ENCODE data around the gene MRPL10. TPM values are rescaled to one million over a fixed set of nuclear protein-coding genes. Genes with fewer than 3 reads are reported as not detected.

The MRPL10 gene
- total RNA-seq, 1 donor from 2014 or later, result 36.4 TPM

DNA sequence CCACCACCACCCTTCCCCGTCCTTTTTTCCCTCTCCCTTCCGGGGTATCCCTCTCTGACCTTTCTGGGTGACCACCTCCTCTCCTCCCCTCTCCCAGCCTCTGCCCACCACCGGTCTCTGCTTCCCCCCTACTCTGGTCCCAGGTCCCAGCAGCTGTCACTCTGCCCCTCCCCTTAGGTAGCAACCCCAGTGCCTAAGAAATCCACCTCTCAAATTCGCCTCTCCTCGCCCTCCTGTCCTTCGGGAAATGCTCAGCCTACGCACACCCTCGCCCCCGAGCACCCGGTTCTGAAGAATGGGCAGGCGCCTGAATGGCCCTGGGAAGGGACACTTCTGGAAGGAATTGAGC is 20.4 kb upstream of the MRPL10 start:
- intact Hi-C loops (cut with micrococcal nuclease), result loop anchor here (1.0 kb wide), 1 partner anchor 8 kb away; no protein-coding TSS in a partner anchor
- ATAC-seq (ENCODE audit: low read depth) (no peak), DNase-seq (no peak)
- ChIA-PET CTCF (no interaction called here), POLR2A (interaction anchor here (1.4 to 2.4 kb wide), 2 partner anchors 21 to 43 kb away, joined by 5 to 16 read pairs; partner anchors contain the start of genes LRRC46, MRPL10 and SP2)
- Mint-ChIP-seq H3K27me3 (peaks cover 79% of the 10 kb centered on the region), H3K9me3 (no peaks in the 10 kb centered on the region), H3K27ac (no peak overlapping the region), H3K36me3 (ENCODE audit: low read depth) (no peaks in the 10 kb centered on the region), H3K4me1 (peaks cover 25% of the 10 kb centered on the region), H3K4me3 (peak overlapping the region; percentile 61)
- TF ChIP-seq, protein P1, sequence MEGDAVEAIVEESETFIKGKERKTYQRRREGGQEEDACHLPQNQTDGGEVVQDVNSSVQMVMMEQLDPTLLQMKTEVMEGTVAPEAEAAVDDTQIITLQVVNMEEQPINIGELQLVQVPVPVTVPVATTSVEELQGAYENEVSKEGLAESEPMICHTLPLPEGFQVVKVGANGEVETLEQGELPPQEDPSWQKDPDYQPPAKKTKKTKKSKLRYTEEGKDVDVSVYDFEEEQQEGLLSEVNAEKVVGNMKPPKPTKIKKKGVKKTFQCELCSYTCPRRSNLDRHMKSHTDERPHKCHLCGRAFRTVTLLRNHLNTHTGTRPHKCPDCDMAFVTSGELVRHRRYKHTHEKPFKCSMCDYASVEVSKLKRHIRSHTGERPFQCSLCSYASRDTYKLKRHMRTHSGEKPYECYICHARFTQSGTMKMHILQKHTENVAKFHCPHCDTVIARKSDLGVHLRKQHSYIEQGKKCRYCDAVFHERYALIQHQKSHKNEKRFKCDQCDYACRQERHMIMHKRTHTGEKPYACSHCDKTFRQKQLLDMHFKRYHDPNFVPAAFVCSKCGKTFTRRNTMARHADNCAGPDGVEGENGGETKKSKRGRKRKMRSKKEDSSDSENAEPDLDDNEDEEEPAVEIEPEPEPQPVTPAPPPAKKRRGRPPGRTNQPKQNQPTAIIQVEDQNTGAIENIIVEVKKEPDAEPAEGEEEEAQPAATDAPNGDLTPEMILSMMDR (IDR thresholded peaks at IDR 0.05), result no peak

DNA sequence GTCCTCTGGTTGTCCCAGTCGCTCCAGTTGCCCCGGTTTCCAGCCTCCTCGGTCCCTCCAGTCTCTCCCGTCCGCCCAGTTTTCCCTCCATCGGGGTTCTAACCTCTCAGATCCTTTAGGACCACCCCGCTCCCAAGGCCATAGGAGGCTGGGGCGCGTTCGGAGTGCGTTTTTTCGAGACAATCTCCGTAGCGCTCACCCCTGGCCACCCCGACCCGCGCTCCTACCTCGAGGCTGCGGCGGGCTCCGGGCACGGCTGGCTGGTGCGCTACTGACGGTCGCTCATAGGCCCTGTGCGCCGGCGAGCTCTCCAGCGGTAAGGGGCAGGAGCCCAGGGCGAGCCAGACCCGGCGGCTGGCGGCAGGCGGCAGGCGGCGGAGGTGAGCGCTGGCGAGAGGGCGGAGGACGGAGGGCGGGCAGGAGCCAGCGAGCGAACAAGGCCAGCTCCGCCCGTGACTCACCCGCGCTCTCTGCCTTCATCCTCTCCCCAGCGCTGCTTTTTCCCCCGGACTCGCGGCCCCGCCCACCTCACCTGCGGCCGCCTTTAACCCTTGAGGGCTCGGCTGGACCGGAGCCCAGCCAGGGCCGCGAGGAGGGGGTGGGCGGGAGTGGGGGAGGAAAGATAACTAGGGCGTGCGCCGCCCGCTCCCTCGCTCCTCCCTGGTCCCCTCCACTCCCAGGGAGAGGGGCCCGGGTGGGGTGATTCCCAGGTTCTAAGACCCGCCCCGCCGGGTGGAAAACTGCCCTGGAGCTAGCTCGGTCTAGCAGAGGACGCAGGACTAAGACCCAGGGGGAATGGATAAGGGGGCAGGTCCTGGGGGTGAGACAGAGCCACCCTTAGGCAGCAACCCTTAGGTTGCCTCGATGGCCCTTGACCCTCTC is 19.6 kb upstream of the MRPL10 start, which contains the start of gene SP6:
Gene SP6, minus strand, starts transcription at position 472 of the 882 bp plus-strand sequence. CDS start 2,734 bp downstream, outside the sequence.
- TF ChIP-seq, protein P1 (IDR thresholded peaks at IDR 0.05), result no peak
- peaks cover 73% of the 10 kb centered on the region for H3K27me3 Mint-ChIP-seq
- ATAC-seq (ENCODE audit: low read depth), result peak; percentile 89
- no peak within 1 kb of the TSS for H3K27ac Mint-ChIP-seq
- no peaks in the 10 kb centered on the region for H3K9me3 Mint-ChIP-seq
- CTCF ChIA-PET, result interaction anchor here (1.1 to 1.9 kb wide), 2 partner anchors 10 to 39 kb away, joined by 4 to 6 read pairs; partner anchors contain the start of gene SCRN2
- peaks cover 25% of the 10 kb centered on the region for H3K4me1 Mint-ChIP-seq
- POLR2A ChIA-PET, result interaction anchor here (0.7 to 2.4 kb wide), 3 partner anchors 20 to 199 kb away, joined by 5 to 16 read pairs (median 6); partner anchors contain the start of genes LRRC46, MRPL10 and SP2
- intact Hi-C loops (cut with micrococcal nuclease), result loop anchor here (1.0 kb wide), 1 partner anchor 8 kb away; no protein-coding TSS in a partner anchor
- H3K4me3 Mint-ChIP-seq, result peak within 1 kb of the TSS; percentile 61
- peak; percentile 51 for DNase-seq
- H3K36me3 Mint-ChIP-seq (ENCODE audit: low read depth), result no peaks in the 10 kb centered on the region

DNA sequence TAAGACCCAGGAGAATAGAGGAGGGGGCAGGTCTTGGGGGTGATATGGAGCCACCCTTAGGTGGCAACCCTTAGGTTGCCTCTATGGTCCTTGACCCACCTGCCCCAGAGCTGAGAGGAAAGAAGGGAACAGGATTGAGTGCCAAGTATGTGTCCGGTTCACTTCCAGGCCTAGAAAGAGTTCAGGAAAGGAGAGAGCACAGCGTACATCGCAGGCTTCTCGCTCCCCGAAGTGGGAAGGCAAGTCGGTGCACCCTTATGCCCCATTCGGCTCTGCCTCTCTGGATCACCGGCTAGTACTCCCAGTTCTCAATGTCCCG is 19.0 kb upstream of the MRPL10 start:
- Mint-ChIP-seq H3K27me3 (peaks cover 69% of the 10 kb centered on the region), H3K27ac (no peak overlapping the region), H3K36me3 (ENCODE audit: low read depth) (no peaks in the 10 kb centered on the region), H3K4me1 (peaks cover 25% of the 10 kb centered on the region), H3K9me3 (no peaks in the 10 kb centered on the region), H3K4me3 (peak overlapping the region; percentile 50)
- TF ChIP-seq, protein P1 (IDR thresholded peaks at IDR 0.05), result no peak
- DNase-seq, result no peak
- ChIA-PET CTCF (interaction anchor here (1.1 to 3.9 kb wide), 3 partner anchors 9 to 39 kb away, joined by 4 to 29 read pairs (median 6); partner anchors contain the start of gene SCRN2), POLR2A (interaction anchor here (2.2 to 2.4 kb wide), 2 partner anchors 19 to 45 kb away, joined by 6 to 16 read pairs; partner anchors contain the start of genes LRRC46, MRPL10 and SP2)
- ATAC-seq (ENCODE audit: low read depth), result no peak
- intact Hi-C loops (cut with micrococcal nuclease), result no loop called here

DNA sequence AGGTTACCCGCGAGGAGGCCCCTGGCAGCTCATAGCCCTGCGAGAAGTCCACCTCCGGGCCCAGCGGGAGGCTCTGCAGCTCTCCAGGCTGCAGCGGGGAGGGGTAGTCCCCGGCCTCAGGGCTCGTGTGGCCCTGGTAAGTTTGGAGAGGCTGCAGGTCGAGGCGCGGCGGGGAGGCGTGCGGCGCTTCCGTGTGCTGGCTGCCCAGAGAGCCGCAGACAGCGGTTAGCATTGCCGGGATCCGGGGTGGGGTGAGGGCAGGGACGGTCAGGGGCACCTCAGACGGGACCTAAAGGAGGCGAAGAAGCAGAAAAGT is 16.8 kb upstream of the MRPL10 start:
- intact Hi-C loops (cut with micrococcal nuclease), result loop anchor here (10.0 kb wide), 1 partner anchor 767 kb away; the partner anchor contains the start of genes HOXB7 and HOXB8
- CTCF ChIA-PET, result interaction anchor here (0.6 to 3.9 kb wide), 2 partner anchors 42 to 91 kb away, joined by 3 to 29 read pairs; no protein-coding TSS in a partner anchor

More for the DNA sequence above, 16.8 kb upstream of the MRPL10 start:
- Mint-ChIP-seq H3K9me3 (no peaks in the 10 kb centered on the region), H3K36me3 (ENCODE audit: low read depth) (no peaks in the 10 kb centered on the region), H3K27me3 (peaks cover 61% of the 10 kb centered on the region), H3K4me1 (peaks cover 26% of the 10 kb centered on the region), H3K27ac (no peak overlapping the region), H3K4me3 (no peak overlapping the region)
- ATAC-seq (ENCODE audit: low read depth) (no peak), DNase-seq (no peak)
- POLR2A ChIA-PET, result interaction anchor here (0.6 to 1.6 kb wide), 2 partner anchors 47 to 1057 kb away, joined by 3 to 4 read pairs; partner anchors contain the start of gene SP2
- TF ChIP-seq, protein P1 (IDR thresholded peaks at IDR 0.05), result no peak

All from activated B cell treated with CpG ODN at 0.5 μM for 24 hours (primary cell).